BLaER1 treated with 17β-estradiol and CSF1 and Interleukin-3, amounts not matched to agents 10 nM and 100 nM (cell line): ENCODE results near the gene ZNF689.
A peak's percentile ranks its signal among the peaks of the same experiment; 100 is the strongest.

ENCODE experiments used
- H3K27ac ChIP-seq, 11 experiments: shearing (Covaris generic); formaldehyde crosslinking; 2 replicates each; pipeline ENCODE4 v1.8.1; 2022
- H3K27me3 ChIP-seq, 11 experiments: shearing (Covaris generic); formaldehyde crosslinking; 2 replicates each; pipeline ENCODE4 v1.8.1; 2022
- H3K36me3 ChIP-seq, 11 experiments: shearing (Covaris generic); formaldehyde crosslinking; 2 replicates each; pipeline ENCODE4 v1.8.1; 2022
- H3K4me1 ChIP-seq, 10 experiments: shearing (Covaris generic); formaldehyde crosslinking; 2 replicates each; pipeline ENCODE4 v1.8.1; 2022
- H3K4me2 ChIP-seq, 11 experiments: shearing (Covaris generic); formaldehyde crosslinking; 2 replicates each; pipeline ENCODE4 v1.8.1; 2022
- H3K4me3 ChIP-seq, 10 experiments: shearing (Covaris generic); formaldehyde crosslinking; 2 replicates each; pipeline ENCODE4 v1.8.1; 2022
- H3K9ac ChIP-seq, 11 experiments: shearing (Covaris generic); formaldehyde crosslinking; 2 replicates each; pipeline ENCODE4 v1.8.1; 2022
- H3K9me3 ChIP-seq, 11 experiments: shearing (Covaris generic); formaldehyde crosslinking; replicated peaks in 1 of 11; 2 replicates each; pipeline ENCODE4 v1.8.1; 2022
- H4K20me1 ChIP-seq, 11 experiments: shearing (Covaris generic); formaldehyde crosslinking; 2 replicates each; pipeline ENCODE4 v1.8.1; 2022
- Cebpa-rat ChIP-seq, 11 experiments: shearing (Covaris generic); IDR thresholded peaks; 2 replicates each; pipeline ENCODE4 v1.8.1; 2022

ZNF689 gene

GRCh38 chr16:30558789-30559377 lies 51.3 kb downstream of the ZNF689 start:
- Histone ChIP-seq H3K9me3 (no peaks in the 10 kb centered on the region), H3K27ac (peak overlapping the region; percentile 45 to 96 (median 94); a peak in 21 of 22 replicates), H3K9ac (peak overlapping the region; percentile 49 to 98 (median 93); a peak in 20 of 22 replicates), H3K36me3 (peaks cover 21 to 27% (median 25%) of the 10 kb centered on the region in 11 experiments), H3K4me3 (peak overlapping the region in 8 of 10 experiments; percentile 21 to 96 (median 83); a peak in 10 of 20 replicates), H3K4me2 (peak overlapping the region; percentile 51 to 98 (median 66)), H3K4me1 (peaks cover 41 to 73% (median 59%) of the 10 kb centered on the region in 10 experiments), H3K27me3 (peaks cover 8 to 40% (median 31%) of the 10 kb centered on the region in 11 experiments; a peak in 21 of 22 replicates), H4K20me1 (peaks cover 0 to 16% (median 0%) of the 10 kb centered on the region in 11 experiments; a peak in 7 of 22 replicates)
- no peak for TF ChIP-seq Cebpa-rat (IDR thresholded peaks at IDR 0.05)

GRCh38 chr16:30557957-30558788 lies 52.0 kb downstream of the ZNF689 start, which contains the start of gene ZNF764:
ZNF764 (minus strand) TSS chr16:30558374; CDS start chr16:30558182, 192 bp downstream.
- Histone ChIP-seq H3K4me1 (peaks cover 48 to 80% (median 66%) of the 10 kb centered on the region in 10 experiments), H3K4me2 (peak within 1 kb of the TSS; percentile 84 to 98 (median 96)), H3K27me3 (peaks cover 8 to 40% (median 31%) of the 10 kb centered on the region in 11 experiments; a peak in 21 of 22 replicates), H3K27ac (peak within 1 kb of the TSS; percentile 88 to 96 (median 94)), H3K9me3 (no peaks in the 10 kb centered on the region), H3K4me3 (peak within 1 kb of the TSS; percentile 73 to 96 (median 90)), H3K9ac (peak within 1 kb of the TSS; percentile 88 to 98 (median 96)), H3K36me3 (peaks cover 22 to 34% (median 29%) of the 10 kb centered on the region in 11 experiments), H4K20me1 (peaks cover 0 to 20% (median 0%) of the 10 kb centered on the region in 11 experiments; a peak in 7 of 22 replicates)
- TF ChIP-seq Cebpa-rat (IDR thresholded peaks at IDR 0.05) = no peak

DNA sequence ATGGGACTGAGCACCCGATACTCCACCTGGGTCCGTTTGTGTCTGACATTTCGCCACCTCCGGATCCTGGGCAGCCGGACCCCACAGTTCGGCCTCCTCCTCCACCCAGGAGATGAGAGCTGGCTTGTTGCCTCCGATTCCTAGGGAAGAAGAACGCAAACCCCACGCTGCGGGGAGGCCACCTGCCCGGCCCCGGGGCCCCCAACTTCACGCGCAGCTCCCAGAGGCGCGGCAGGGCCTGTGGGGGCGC lies 52.6 kb downstream of the ZNF689 start:
- Histone ChIP-seq H3K9me3 (no peaks in the 10 kb centered on the region), H4K20me1 (peaks cover 0 to 25% (median 0%) of the 10 kb centered on the region in 11 experiments; a peak in 8 of 22 replicates), H3K36me3 (peaks cover 26 to 39% (median 35%) of the 10 kb centered on the region in 11 experiments), H3K27ac (peak overlapping the region; percentile 88 to 96 (median 94)), H3K4me1 (peaks cover 53 to 85% (median 72%) of the 10 kb centered on the region in 10 experiments), H3K9ac (peak overlapping the region; percentile 88 to 98 (median 96)), H3K4me2 (peak overlapping the region; percentile 84 to 98 (median 96)), H3K4me3 (peak overlapping the region; percentile 73 to 96 (median 90)), H3K27me3 (peaks cover 8 to 36% (median 31%) of the 10 kb centered on the region in 11 experiments; a peak in 21 of 22 replicates)
- no peak for TF ChIP-seq Cebpa-rat (IDR thresholded peaks at IDR 0.05)

DNA sequence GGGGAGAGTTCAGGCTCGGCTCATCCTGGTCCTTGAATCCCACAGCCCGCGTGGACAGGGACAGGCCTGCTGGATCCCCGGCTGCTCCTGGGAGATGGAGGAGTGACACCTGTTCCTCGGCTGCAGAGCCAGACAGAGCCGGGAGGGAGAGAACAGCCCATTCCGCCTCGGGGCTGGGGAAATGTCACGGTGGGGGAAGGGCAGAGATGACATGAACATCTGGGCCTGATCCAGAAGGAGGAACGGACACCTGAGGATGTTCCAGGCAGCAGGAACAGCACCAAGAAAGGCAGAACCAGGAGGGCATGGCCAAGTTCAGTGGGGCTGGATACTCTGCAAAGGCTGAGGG lies 54.1 kb downstream of the ZNF689 start:
- peak overlapping the region; percentile 84 to 98 (median 96); a peak in 18 of 22 replicates for H3K4me2 ChIP-seq
- peak overlapping the region in 4 of 11 experiments; percentile 7 to 37 (median 24); a peak in 2 of 22 replicates for H3K9ac ChIP-seq
- H3K9me3 ChIP-seq = no peaks in the 10 kb centered on the region
- H3K4me1 ChIP-seq = peaks cover 44 to 88% (median 61%) of the 10 kb centered on the region in 10 experiments
- peaks cover 26 to 47% (median 39%) of the 10 kb centered on the region in 11 experiments for H3K36me3 ChIP-seq
- TF ChIP-seq Cebpa-rat (IDR thresholded peaks at IDR 0.05) = no peak
- peaks cover 4 to 21% (median 17%) of the 10 kb centered on the region in 11 experiments; a peak in 20 of 22 replicates for H3K27me3 ChIP-seq
- peaks cover 0 to 26% (median 0%) of the 10 kb centered on the region in 11 experiments; a peak in 8 of 22 replicates for H4K20me1 ChIP-seq
- no peak overlapping the region for H3K4me3 ChIP-seq
- H3K27ac ChIP-seq = 0 out of 22 replicates have a peak overlapping the region, but pooled peaks of 2 of the 11 experiments have one; percentile 94 to 95

GRCh38 chr16:30555315-30556124 lies 54.7 kb downstream of the ZNF689 start:
- Histone ChIP-seq H3K9ac (peak overlapping the region in 3 of 11 experiments; percentile 7 to 15 (median 14); a peak in 1 of 22 replicates), H3K36me3 (peaks cover 26 to 47% (median 39%) of the 10 kb centered on the region in 11 experiments), H3K9me3 (no peaks in the 10 kb centered on the region), H3K4me1 (peaks cover 40 to 84% (median 55%) of the 10 kb centered on the region in 10 experiments), H3K4me2 (peak overlapping the region in 3 of 11 experiments; percentile 84 to 97 (median 96); a peak in 4 of 22 replicates), H3K27ac (0 out of 22 replicates have a peak overlapping the region, but pooled peaks of 1 of the 11 experiments have one; percentile 94), H3K4me3 (no peak overlapping the region), H4K20me1 (peaks cover 0 to 26% (median 0%) of the 10 kb centered on the region in 11 experiments; a peak in 8 of 22 replicates), H3K27me3 (peaks cover 0 to 15% (median 11%) of the 10 kb centered on the region in 11 experiments; a peak in 17 of 22 replicates)
- no peak for TF ChIP-seq Cebpa-rat (IDR thresholded peaks at IDR 0.05)

DNA sequence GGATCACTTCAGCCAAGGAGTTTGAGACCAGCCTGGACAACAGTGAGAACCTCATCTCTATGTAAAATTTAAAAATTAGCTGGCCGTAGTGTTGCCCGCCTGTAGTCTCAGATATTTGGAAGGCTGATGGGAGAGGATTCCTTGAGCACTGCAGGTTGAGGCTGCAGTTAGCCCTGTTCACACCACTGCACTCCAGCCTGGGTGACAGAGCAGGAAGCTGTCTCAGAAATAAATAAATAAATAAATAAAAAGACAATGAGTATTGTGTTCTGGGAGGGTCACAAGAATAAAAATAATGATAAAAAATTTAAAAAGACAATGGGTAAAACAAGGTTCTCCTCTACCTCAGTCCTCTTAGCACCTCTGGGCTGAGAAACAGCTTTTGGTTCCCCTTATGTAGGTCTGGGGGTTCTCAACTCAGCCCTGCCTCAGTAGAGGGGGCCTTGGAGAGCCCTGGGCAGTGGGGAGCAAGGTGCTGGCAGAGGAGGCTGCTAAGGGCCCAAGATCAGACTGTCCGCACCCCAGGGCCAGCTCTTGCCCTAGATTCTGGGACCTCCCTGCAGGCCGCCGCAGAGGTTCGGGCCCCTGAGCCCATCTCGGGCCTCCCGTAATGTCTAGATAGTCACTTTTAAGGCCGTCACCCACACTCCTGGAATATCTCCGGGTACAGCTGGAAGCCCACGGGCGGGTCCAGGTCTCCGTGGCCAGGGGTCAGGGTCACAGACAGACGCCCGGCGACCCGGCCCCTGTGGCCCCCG lies 55.5 kb downstream of the ZNF689 start:
- H3K9me3 ChIP-seq = no peaks in the 10 kb centered on the region
- no peak overlapping the region for H3K27ac ChIP-seq
- TF ChIP-seq Cebpa-rat (IDR thresholded peaks at IDR 0.05) = no peak
- peak overlapping the region in 3 of 11 experiments; percentile 17 to 24 (median 19); a peak in 1 of 22 replicates for H3K9ac ChIP-seq
- H4K20me1 ChIP-seq = peaks cover 0 to 26% (median 0%) of the 10 kb centered on the region in 11 experiments; a peak in 8 of 22 replicates
- H3K4me2 ChIP-seq = peak overlapping the region in 5 of 11 experiments; percentile 10 to 80 (median 71); a peak in 3 of 22 replicates
- H3K4me3 ChIP-seq = no peak overlapping the region
- H3K27me3 ChIP-seq = peaks cover 0 to 7% (median 4%) of the 10 kb centered on the region in 11 experiments; a peak in 12 of 22 replicates
- peaks cover 26 to 51% (median 39%) of the 10 kb centered on the region in 11 experiments for H3K36me3 ChIP-seq
- peaks cover 40 to 79% (median 48%) of the 10 kb centered on the region in 10 experiments for H3K4me1 ChIP-seq

DNA sequence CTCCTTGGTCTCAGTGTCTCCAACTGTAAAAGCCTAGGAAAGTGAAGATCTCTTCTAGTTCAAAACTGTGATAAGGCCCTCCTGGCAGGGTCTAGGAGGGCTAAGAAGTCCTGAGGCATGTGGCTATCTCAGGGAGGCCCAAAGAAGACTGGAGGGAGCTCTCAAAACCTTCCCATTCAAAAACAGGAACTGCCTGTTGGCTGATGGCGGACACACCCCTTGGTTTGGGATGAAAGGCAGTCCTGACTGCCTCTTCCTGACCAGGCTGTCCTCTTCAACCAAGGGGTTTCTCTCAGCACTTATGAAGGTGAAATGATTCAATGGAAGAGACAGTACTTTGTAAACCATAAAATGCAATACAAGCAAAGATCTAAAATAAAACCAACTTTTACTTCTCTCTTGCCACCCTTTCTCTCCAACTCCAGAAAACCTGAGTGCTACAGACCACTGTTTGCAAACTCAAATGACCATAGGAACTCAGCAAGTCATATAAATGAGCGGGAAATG lies 56.7 kb downstream of the ZNF689 start:
- no peaks in the 10 kb centered on the region for H3K27me3 ChIP-seq
- no peaks in the 10 kb centered on the region for H3K9me3 ChIP-seq
- peak overlapping the region in 6 of 11 experiments; percentile 24 to 43 (median 34); a peak in 9 of 22 replicates for H3K27ac ChIP-seq
- no peak for TF ChIP-seq Cebpa-rat (IDR thresholded peaks at IDR 0.05)
- H3K4me1 ChIP-seq = peaks cover 28 to 78% (median 38%) of the 10 kb centered on the region in 10 experiments
- H3K9ac ChIP-seq = peak overlapping the region in 2 of 11 experiments; percentile 10 to 28; a peak in 3 of 22 replicates
- H3K4me2 ChIP-seq = peak overlapping the region; percentile 8 to 80 (median 47); a peak in 20 of 22 replicates
- H3K36me3 ChIP-seq = peaks cover 26 to 53% (median 39%) of the 10 kb centered on the region in 11 experiments
- H4K20me1 ChIP-seq = peaks cover 0 to 26% (median 0%) of the 10 kb centered on the region in 11 experiments; a peak in 8 of 22 replicates
- H3K4me3 ChIP-seq = no peak overlapping the region
